ENCODE measurements around the gene STK10.

DNA sequence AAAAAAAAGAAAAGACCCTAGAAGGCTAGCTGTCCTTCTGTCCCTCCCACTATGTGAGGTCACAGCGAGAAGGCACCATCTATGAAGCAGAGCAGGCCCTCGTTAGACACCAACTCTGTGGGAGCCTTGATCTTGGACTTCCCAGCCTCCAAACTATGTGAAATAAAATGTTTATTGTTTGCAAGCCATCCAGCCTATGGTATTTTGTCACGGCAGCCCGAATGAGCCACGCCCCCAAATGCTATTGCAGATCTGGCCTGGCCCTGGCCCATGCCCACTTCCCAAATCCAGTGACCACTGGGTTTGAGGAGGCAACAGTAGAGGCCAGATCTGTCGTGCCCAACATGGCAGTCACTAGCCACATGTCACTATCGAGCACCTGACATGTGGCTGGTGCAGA is 10.8 kb downstream of the STK10 start:
- no peak for TF ChIP-seq SMC3 (conservative IDR thresholded peaks at IDR 0.05; ENCODE audit: insufficient read depth, low read depth, low read length)
- no peak for TF ChIP-seq NFIX (CRISPR knock-in tag; IDR thresholded peaks at IDR 0.05; ENCODE audit: low read depth)
- no peak for TF ChIP-seq RFX5 (IDR thresholded peaks at IDR 0.05; ENCODE audit: low read depth, low read length)
- no peak for TF ChIP-seq BRD4 (IDR thresholded peaks at IDR 0.05)
